22Rv1 (cell line): Measurements from ENCODE around the gene TMEM61.

Experiments used
- H3K27ac ChIP-seq: fragments of 450-650 bp; 2 replicates; pipeline ENCODE4 v1.5.1; 2017
- ZFX ChIP-seq: fragments of 450-650 bp; IDR thresholded peaks from 2 replicates; pipeline ENCODE4 v1.6.1; 2017; ENCODE audit warnings: antibody characterized with exemption, borderline replicate concordance
- TF ChIP-seq, protein P1 (sequence below): fragments of 450-650 bp; IDR thresholded peaks from 2 replicates; pipeline ENCODE4 v1.5.1; 2017; ENCODE audit warnings: mild to moderate bottlenecking

TMEM61 gene

DNA sequence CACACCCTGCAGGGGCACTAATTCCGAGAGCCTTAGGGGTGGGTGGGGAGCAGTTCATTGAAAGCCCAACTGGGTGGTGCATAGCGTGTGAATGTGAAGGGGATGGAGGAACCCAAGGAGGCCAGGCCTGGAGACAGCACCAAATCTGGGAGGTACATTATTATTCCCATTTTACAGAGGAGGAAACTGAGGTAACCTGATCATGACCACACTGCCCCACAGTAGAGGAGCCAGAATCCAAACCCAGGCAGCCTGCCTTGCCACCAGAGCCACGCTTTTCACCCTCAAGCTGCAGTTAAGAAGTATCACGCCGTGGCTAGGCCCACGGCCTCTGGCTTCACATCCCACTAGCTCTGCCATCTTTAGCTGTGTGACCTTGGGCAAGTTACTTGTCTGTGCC is 17.7 kb downstream of the TMEM61 start:
- H3K27ac ChIP-seq = no peak overlapping the region
- TF ChIP-seq, protein P1, sequence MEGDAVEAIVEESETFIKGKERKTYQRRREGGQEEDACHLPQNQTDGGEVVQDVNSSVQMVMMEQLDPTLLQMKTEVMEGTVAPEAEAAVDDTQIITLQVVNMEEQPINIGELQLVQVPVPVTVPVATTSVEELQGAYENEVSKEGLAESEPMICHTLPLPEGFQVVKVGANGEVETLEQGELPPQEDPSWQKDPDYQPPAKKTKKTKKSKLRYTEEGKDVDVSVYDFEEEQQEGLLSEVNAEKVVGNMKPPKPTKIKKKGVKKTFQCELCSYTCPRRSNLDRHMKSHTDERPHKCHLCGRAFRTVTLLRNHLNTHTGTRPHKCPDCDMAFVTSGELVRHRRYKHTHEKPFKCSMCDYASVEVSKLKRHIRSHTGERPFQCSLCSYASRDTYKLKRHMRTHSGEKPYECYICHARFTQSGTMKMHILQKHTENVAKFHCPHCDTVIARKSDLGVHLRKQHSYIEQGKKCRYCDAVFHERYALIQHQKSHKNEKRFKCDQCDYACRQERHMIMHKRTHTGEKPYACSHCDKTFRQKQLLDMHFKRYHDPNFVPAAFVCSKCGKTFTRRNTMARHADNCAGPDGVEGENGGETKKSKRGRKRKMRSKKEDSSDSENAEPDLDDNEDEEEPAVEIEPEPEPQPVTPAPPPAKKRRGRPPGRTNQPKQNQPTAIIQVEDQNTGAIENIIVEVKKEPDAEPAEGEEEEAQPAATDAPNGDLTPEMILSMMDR = no peak
- no peak for TF ChIP-seq ZFX

DNA sequence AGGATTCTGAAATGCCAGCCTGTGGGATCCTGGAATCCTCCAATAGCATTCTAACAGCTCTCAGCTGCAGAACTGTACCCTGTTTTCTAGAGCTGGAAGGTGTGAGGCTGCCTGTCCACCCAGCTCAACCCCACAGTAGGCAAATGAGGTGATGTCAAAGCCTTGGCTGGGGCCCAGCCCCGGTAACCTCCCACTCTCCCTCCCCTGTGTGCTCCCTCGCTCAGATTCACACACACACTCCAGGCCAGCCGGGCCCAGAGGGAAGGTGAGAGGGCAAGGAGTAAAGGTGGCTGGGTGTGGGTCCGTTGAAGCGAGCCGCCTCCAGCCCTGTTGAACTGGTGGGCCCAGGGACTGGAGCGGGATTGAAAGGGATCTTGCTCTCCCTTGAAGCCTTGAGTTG is 18.2 kb downstream of the TMEM61 start, which contains the start of gene BSND:
TSS of gene BSND (plus strand) at position 257 of the 400 bp plus-strand sequence. CDS start 254 bp downstream, outside the sequence.
- TF ChIP-seq, protein P1 = no peak
- no peak for TF ChIP-seq ZFX
- H3K27ac ChIP-seq = no peak within 1 kb of the TSS

- no peak overlapping the region for H3K27ac ChIP-seq
- TF ChIP-seq, protein P1 = no peak
- no peak for TF ChIP-seq ZFX
Observed at GRCh38 chr1:55000110-55001085, 20.0 kb downstream of the TMEM61 start.

GRCh38 chr1:55001311-55001710 is 20.9 kb downstream of the TMEM61 start:
- no peak overlapping the region for H3K27ac ChIP-seq
- TF ChIP-seq ZFX = no peak
- TF ChIP-seq, protein P1 = no peak

DNA sequence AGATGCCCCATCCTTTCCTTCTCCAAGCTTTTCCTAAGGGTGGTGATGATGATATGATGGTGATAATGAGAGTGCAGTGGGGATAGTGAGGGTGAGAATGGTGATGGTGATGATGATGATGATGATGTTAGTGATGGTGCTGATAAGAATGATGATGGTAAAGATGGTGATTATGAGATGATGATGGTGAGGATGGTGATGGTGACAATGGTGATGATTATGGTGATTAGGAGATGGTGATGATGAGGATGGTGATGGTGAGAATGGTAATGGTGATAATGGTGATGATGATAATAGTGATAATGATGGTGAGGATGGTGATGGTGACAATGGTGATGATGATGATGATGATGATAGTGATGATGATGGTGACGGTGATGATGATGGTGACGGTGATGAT is 22.3 kb downstream of the TMEM61 start:
- no peak overlapping the region for H3K27ac ChIP-seq
- TF ChIP-seq ZFX = no peak
- TF ChIP-seq, protein P1 = no peak

- TF ChIP-seq, protein P1 = no peak
- no peak overlapping the region for H3K27ac ChIP-seq
Observed at GRCh38 chr1:55005351-55006140, 25.1 kb downstream of the TMEM61 start.

DNA sequence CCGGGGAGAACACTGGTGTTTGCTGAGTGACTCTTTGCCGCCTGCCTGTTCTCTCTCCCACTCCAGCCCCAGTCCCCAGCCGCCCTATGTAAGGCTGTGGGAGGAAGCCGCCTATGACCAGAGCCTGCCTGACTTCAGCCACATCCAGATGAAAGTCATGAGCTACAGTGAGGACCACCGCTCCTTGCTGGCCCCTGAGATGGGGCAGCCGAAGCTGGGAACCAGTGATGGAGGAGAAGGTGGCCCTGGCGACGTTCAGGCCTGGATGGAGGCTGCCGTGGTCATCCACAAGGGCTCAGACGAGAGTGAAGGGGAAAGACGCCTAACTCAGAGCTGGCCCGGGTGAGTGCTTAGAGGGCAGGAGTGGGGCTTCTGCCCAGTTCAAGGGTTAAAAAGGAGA is 26.5 kb downstream of the TMEM61 start:
- no peak for TF ChIP-seq ZFX
- TF ChIP-seq, protein P1 = no peak
- no peak overlapping the region for H3K27ac ChIP-seq
